ENCODE results near the gene SPRN. TPM values are rescaled to one million over a fixed set of nuclear protein-coding genes. Genes with fewer than 3 reads are reported as not detected.

The SPRN gene
- polyA plus RNA-seq, 2 of the 4 experiments (the other 2 are of a cell fraction): 0.06 to 0.15 TPM

DNA sequence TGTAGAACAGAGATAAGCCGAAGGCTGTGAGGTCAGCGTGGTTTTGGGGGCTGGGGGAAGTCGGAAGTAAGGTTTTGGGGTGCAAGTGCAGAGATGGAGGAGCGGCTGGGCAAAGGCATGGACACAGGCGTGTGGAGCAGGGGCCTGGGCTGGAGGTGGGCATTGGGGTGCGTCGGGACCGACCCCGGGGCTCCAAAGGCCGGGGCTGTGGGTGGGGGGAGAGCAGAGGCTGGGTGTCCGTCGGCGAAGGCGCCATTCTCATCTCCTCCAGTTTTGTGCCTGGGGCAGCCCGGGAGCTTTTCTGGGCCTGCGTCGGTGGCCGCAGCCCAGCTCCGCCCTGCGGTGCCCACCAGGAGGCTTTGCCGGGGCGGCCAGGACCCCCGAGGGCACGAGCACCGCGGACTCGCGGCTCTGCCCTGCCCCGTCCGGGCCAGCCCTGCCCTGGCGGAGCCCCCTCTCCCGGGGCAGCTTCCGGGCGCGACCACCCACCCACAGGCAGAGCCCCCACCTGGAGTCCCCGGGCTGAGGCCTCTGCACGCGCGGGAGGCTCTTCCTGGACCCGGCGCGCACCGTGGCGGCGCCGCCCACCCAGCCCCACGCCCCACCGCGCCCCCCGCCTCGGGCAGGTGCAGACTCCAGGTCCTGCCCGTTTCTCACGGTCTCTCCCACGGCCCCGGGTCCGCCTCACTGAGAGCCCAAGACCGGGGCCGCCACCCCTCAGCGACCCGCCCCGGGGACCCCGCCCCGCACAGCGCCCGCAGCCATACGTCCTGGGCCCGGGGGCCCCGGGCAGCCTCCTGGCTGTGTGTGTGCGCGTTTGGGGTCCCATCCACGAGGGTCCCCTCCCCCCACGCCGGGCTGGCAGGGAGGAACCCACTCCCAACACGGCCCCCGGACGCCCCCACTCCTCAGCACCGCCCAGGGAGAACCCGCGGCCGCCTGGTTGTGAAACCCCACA is 21.6 kb upstream of the SPRN start (continued):
- no peak for TF ChIP-seq BHLHE40 (IDR thresholded peaks at IDR 0.05; ENCODE audit: low read depth, low read length)
- TF ChIP-seq MYC (IDR thresholded peaks at IDR 0.05; ENCODE audit: borderline replicate concordance, low read length): no peak
- no peak for TF ChIP-seq ZNF302 (CRISPR knock-in tag; IDR thresholded peaks at IDR 0.05)

GRCh38 chr10:133445268-133445732 is 20.9 kb upstream of the SPRN start:
- DNase-seq (ENCODE audit: low read depth in 1 of 2, low spot score in 1 of 2) (no peak), ATAC-seq (no peak), FAIRE-seq (no peak)
- ChIA-PET POLR2A (no interaction called here), CTCF (no interaction called here)
- Histone ChIP-seq H3K4me1 (no peaks in the 10 kb centered on the region), H3K27ac (no peak overlapping the region), H3K4me2 (no peak overlapping the region), H3K4me3 (no peak overlapping the region), H3K9me3 (peaks cover 47% of the 10 kb centered on the region)
- WGBS (ENCODE audit: missing lambda C conversion rate): 81% methylated on average over 21 of the region's 22 CpGs
- TF ChIP-seq RARB (CRISPR knock-in tag; IDR thresholded peaks at IDR 0.05): no peak
- TF ChIP-seq USF2 (IDR thresholded peaks at IDR 0.05): no peak
- TF ChIP-seq HMGXB4 (CRISPR knock-in tag; IDR thresholded peaks at IDR 0.05; ENCODE audit: borderline replicate concordance): no peak
- no peak for TF ChIP-seq CHD2 (IDR thresholded peaks at IDR 0.05; ENCODE audit: low read length, partially characterized antibody)

DNA sequence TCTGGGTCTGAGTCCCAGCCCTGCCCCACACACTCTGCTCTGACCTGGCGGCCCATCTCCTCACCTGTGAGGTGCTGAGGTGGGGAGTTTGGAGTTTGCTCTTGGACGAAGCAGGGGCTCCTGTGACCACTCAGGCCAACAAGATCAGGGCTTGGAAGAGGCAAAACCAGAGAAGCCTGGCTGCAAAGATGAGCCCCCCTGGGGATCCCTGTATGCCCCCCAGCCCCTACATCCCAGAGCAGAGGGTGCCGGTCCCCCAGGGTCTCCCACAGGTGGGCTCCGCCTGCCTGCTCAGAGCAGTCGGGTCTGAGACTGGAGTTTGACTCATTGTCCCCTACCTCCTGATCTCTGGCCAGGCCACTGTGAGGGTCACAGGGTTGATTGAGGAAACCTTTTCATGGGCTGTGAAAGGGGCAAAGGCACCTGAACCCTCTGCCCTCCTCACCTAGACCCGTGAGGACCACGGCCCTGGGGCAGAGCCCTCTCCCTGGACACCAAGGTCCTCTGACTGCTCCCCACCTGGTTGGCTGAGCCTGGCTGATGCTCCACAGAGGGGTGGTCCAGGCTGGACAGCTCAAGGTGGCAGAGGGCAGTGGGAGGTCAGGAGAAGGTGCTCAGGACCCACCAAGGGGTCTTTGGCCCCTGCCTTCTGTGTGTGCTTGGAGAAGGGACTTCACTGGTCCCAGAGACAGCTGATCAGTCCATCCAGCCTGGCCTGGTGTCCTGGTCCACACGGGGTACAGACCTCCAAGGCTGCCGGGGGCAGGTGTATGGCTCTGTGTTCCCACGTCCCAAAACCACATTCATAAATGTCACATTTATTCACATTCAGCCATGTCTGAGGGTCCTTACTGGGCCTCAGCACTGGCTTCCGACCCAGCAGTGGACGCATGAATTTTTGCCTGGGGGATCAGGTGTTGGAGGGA is 20.2 kb upstream of the SPRN start:
- no peak for DNase-seq (ENCODE audit: low read depth in 1 of 2, low spot score in 1 of 2)
- ChIA-PET CTCF (no interaction called here), POLR2A (no interaction called here)
- no peak overlapping the region for H3K27ac ChIP-seq
- H3K4me3 ChIP-seq: no peak overlapping the region
- H3K9me3 ChIP-seq: peaks cover 41% of the 10 kb centered on the region
- H3K4me1 ChIP-seq: no peaks in the 10 kb centered on the region
- no peak for FAIRE-seq
- ATAC-seq: no peak
- 52% methylated on average over 9 of the region's 12 CpGs for WGBS (ENCODE audit: missing lambda C conversion rate)
- H3K4me2 ChIP-seq: no peak overlapping the region
- no peak for TF ChIP-seq RCOR1 (IDR thresholded peaks at IDR 0.05; ENCODE audit: low read depth, low read length)
- no peak for TF ChIP-seq SMC3 (IDR thresholded peaks at IDR 0.05)
- TF ChIP-seq MYC (IDR thresholded peaks at IDR 0.05; ENCODE audit: borderline replicate concordance, low read length): no peak
- TF ChIP-seq MAFK (IDR thresholded peaks at IDR 0.05; ENCODE audit: partially characterized antibody): no peak
- TF ChIP-seq TFCP2L1 (CRISPR knock-in tag; IDR thresholded peaks at IDR 0.05): no peak
- TF ChIP-seq NR3C1 (IDR thresholded peaks at IDR 0.05): no peak
- no peak for TF ChIP-seq POLR2AphosphoS2 (conservative IDR thresholded peaks at IDR 0.05; ENCODE audit: low read length)
- no peak for TF ChIP-seq ZNF302 (CRISPR knock-in tag; IDR thresholded peaks at IDR 0.05)
- TF ChIP-seq POLR2A (IDR thresholded peaks at IDR 0.05; ENCODE audit: low read length): no peak
- TF ChIP-seq USF2 (IDR thresholded peaks at IDR 0.05): no peak
- no peak for TF ChIP-seq JUNB (IDR thresholded peaks at IDR 0.05)
- TF ChIP-seq, protein P1, sequence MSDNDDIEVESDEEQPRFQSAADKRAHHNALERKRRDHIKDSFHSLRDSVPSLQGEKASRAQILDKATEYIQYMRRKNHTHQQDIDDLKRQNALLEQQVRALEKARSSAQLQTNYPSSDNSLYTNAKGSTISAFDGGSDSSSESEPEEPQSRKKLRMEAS (IDR thresholded peaks at IDR 0.05): no peak
- TF ChIP-seq KDM5A (IDR thresholded peaks at IDR 0.05): no peak
- TF ChIP-seq FOSB (CRISPR knock-in tag; IDR thresholded peaks at IDR 0.05): no peak
- TF ChIP-seq ZFP36 (IDR thresholded peaks at IDR 0.05; ENCODE audit: borderline replicate concordance, partially characterized antibody): no peak
- TF ChIP-seq CBX2 (IDR thresholded peaks at IDR 0.05; ENCODE audit: borderline replicate concordance, low read depth): no peak
- no peak for TF ChIP-seq CHD4 (IDR thresholded peaks at IDR 0.05; ENCODE audit: borderline replicate concordance)
